ENCODE data around the gene USO1.

DNA sequence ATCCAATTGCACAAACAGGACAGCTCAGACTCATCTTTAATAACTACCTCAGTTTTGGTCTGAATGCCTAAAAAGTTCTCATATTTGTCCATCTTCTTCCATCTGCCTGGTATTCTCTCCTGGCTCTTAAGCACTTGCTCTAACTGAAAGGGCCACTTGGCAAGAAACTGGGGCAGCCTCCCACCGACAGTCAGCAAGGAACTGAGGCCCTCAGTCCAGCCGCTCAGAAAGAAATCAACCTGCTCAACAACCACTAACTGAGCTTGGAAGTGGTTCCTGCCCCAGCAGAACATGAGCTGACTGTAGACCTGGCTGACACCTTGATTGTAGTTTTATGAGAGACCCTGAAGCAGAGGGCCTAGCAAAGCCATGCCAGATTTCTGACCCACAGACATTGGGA, 93.5 kb downstream of the USO1 start:
- TF ChIP-seq, protein P1, sequence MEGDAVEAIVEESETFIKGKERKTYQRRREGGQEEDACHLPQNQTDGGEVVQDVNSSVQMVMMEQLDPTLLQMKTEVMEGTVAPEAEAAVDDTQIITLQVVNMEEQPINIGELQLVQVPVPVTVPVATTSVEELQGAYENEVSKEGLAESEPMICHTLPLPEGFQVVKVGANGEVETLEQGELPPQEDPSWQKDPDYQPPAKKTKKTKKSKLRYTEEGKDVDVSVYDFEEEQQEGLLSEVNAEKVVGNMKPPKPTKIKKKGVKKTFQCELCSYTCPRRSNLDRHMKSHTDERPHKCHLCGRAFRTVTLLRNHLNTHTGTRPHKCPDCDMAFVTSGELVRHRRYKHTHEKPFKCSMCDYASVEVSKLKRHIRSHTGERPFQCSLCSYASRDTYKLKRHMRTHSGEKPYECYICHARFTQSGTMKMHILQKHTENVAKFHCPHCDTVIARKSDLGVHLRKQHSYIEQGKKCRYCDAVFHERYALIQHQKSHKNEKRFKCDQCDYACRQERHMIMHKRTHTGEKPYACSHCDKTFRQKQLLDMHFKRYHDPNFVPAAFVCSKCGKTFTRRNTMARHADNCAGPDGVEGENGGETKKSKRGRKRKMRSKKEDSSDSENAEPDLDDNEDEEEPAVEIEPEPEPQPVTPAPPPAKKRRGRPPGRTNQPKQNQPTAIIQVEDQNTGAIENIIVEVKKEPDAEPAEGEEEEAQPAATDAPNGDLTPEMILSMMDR (IDR thresholded peaks at IDR 0.05): no peak
- no peak for TF ChIP-seq ZFX (IDR thresholded peaks at IDR 0.05; ENCODE audit: borderline replicate concordance)
